AG20443 (cell line): Measurements from ENCODE around the gene RIBC2.

Experiments used
- DNase-seq: peaks from one replicate; pipeline ENCODE4 v3.0.0; 2012; ENCODE audit warnings: low spot score, mixed read lengths

RIBC2 gene

DNA sequence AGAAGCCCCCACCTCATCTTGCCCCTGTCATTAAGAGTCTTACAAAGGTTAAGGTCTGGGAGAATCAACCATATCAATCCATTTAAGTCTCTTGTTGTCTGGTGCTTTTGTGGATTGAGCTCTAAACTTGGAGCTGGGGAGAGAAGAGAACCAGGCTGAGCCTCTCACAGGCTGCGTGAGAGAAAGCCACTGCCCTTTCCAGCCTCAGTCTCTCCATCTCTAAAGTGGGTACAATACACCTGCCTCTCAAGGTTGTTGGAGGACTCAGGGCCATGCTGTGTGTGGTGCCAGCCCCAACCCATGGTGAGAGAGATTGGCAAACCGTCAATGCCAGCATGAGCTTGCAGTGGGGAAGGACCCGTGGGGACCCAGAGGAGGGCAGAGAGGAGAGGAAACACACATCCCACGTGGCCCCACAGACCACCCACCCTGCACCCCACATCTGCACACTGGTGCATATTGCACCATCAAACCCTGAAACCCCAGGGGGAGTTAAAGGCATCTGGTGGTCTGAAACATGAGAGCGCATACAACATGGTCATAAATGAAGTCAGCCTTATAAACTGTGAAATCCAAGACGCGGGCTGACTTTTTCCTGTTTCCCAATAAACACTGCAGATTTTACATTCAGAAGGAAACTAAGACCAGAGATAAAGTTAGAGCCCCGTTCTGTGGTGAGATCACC, 61.7 kb downstream of the RIBC2 start:
- DNase-seq = no peak

GRCh38 chr22:45475851-45476514, 62.5 kb downstream of the RIBC2 start:
- no peak for DNase-seq

- no peak for DNase-seq
Observed at GRCh38 chr22:45476814-45477213, 63.3 kb downstream of the RIBC2 start.

DNA sequence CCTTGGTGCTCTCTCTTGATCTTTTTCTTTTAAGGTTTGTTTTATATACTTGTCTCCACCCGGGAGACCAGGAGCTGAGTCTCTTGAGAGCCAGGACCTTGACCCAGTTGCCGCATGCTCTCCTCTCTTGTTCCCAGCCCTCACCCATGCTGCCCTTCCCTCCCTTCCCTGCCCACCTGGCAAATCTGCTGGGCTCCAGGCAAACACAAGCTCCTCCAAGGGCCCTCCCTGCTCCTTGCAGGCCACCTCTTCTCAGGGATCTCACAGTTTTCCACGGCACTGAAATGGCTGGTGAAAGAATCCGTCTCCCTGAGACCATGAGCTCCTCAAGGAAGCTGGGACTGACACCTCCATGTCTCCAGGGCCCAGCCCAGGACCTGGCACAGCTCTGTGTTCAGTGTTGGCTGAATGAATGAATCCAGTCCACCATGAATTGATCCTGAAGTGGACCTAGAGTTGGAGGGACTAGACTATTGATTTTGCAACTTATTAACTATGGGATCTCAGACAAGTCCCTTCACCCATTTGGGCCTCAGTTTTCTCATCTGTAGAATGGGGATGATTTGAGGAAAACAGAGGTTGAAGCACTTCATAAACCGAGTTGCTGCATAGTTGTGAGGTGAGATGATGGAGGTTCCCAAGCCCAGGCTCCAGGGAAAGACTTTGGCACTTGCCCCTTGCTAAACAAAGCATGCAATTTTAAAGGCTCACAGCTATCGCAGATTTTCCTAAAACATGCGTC, 64.0 kb downstream of the RIBC2 start:
- no peak for DNase-seq

- peak; percentile 53 for DNase-seq
Observed at GRCh38 chr22:45478108-45478771, 64.7 kb downstream of the RIBC2 start.

DNA sequence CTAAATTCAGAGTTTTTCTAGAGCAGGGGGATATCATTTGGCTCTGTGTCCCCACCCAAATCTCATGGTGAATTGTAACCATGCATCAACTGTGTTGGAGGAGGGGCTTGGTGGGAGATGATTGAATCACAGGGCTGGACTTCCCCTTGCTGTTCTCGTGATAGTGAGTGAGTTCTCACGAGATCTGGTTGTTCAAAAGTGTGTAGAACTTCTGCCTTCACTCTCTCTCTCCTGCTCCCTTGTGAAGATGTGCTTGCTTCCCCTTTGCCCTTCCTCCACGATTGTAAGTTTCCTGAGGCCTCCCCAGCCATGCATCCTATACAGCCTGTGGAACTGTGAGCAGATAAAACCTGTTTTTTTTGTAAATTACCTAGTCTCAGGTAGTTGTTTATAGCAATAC, 67.2 kb downstream of the RIBC2 start:
- DNase-seq = no peak

DNA sequence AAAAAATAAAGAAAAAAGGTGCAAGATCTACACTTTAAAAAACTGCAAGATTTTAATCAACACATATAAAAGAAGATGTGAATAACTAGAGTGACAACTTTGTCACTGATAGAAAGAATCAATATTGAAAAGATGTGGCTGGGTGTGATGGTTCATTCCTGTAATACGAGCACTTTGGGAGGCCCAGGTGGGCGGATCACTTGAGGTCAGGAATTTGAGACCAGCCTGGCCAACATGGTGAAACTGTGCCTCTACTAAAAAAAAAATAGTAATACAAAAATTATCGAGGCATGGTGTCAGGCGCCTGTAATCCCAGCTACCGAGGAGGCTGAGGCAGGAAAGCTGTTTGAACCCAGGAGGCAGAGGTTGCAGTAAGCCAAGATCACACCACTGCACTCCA, 68.2 kb downstream of the RIBC2 start:
- no peak for DNase-seq
